ENCODE data around the gene DENND4A. TPM values are rescaled to one million over a fixed set of nuclear protein-coding genes. Genes with fewer than 3 reads are reported as not detected.

DENND4A gene
- total RNA-seq, 1 donor = 35.0 TPM

DNA sequence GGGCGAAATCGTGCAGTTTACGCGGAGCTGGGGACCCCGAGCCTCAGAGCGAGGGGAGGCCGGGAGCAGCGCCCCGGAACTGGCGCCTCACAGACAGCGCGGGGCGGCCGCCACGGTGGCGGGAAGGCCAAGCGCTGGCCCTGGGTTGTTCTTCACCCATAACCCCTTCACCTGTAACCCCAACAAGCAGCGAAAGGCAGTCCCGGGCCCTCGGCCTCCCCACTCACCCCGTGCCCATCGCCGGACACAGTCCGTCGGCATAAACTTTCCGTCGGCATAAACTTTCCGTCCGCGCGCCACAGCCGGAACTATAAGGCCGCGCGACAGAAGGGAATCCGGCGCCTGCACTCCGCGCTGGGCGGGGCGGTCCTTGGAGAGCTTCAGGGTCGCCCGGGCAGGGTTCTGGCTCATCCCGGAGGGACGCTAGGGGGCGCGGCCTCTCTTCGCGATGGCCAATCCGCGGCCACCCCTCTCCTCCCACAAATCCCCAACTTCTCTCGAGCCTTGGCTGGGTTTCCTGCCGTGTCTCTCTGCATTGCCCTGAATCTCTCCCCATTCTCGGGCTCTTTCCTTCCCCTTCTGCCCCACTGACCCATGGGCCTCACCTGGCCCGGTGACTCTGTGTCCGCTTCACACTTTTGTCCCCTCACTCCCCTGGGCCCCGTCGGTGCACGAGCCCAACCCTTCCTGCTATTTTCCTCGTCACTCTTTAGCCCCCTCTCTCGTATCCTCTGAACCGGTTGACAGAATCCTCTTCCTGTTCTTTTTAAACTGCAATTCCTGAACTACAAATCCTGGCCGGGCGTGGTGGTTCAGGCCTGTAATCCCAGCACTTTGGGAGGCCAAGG is 181.0 kb downstream of the DENND4A start, which contains the start of gene INTS14:
Gene INTS14 (minus strand): TSS at position 261 of the 848 bp plus-strand sequence. CDS start 3,751 bp downstream, outside the sequence.
- DNase-seq (ENCODE audit: low read depth in 2 of 3, low spot score in 2 of 3) = peak; percentile 78 to 96 (median 96)

Small RNA genes lying within 50 kb of the gene (small RNA-seq; reads per million reads assigned to genes)
- gene MIR4511 (not detected), gene SNORD13E (not detected)

Other genes starting within 250 kb of the DENND4A start
- gene INTS14, start 181.2 kb downstream of the DENND4A start, total RNA-seq = 29.9 TPM
- gene SLC24A1, start 170.4 kb downstream of the DENND4A start, total RNA-seq = 11.6 TPM
- gene RAB11A, start 77.2 kb upstream of the DENND4A start, total RNA-seq = 83.7 TPM

Measured in hematopoietic multipotent progenitor cell (in vitro differentiated cells).